Hair follicular keratinocyte (primary cell): ENCODE results near the gene OSBPL6. TPM values are rescaled to one million over a fixed set of nuclear protein-coding genes. Genes with fewer than 3 reads are reported as not detected.

Experiments
- total RNA-seq: library from RNA; depleted of rRNA; stranded (reverse); fragments of >200 nt; gene quantifications from 2 replicates; pipeline ENCODE4 v1.2.3, GENCODE V29; 2015

Gene OSBPL6
- total RNA-seq, result 10.4 and 11.6 TPM in 2 replicates

DNA sequence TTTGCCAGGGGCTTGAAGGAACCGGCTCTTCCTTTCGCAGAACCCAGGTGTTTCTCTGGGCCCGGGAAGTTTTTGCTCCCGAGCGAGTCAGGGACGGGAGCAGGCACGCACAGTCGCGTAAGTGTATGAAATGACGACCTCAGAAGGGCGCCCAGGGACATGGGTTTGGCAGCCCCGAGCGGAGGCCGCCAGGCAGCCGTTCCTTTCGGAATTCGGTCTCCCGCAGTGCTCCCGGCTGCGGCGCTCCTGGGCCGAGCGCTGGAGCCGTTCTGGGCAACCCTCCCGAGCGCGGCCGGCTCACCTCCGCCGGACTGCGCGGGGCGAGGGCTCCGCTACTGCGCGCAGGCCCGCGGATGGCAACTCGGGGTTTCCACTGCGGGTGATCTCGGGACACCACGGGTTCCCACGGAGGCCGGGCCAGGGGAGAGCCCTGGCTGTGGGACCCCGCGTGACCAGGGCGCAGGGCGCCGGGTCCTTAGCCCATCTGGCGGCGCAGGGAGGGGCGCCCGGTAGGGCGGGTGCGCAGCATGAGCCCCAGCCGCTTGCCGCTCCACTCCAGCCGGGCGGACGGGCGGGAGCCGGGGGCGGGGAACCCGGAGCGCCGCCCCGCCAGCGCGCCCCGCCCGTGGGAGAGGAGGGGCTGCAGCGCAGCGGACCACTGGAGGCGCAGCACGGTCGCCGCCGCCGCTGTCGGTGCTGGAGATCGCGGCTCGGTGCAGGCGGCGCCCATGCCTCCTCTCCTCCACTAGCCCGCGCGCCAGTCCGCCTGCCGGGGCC, at the start of gene OSBPL6:
Gene OSBPL6 (plus strand): TSS at position 690 of the 777 bp plus-strand sequence. CDS start 111,673 bp downstream, outside the sequence.

DNA sequence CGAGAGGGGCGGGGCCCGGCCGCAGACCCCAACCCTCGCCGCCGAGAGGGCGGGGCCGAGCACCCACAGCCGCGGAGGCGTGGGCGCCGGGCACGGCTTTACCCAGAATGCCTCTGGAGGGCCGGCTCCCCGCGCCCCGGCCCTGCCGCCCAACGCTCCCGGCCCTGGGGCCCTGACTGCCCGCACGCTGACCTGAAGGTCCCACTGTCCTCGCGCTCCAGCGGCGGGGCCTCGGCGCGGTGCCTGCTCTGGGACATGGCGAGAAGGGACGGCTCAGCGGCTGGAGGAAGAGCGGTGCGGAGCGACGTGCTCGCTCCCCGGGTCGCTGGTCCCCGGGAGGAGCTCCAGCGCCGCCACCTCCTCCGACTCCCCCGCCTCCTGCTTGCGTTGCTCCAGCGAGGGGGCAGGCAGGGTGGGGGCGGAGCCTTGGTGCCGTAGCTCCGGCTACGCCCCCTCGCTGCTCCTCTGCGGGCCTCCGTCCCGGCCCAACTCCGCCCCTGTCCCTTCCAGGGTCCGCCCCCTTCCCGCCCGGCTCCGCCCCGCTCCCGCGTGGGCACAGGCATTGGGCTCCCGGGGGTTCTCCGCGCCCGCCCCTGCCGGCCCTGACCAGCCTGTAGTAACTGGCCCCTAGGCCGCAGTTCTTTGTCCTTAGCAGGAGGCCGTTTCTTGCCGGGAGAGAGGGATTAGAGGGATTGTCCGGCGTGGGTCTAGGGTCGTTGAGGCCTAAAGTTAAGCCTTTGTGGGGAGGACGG, 256.6 kb downstream of the OSBPL6 start, which contains the start of the genes PJVK and PRKRA:
Gene PJVK (plus strand): TSS at position 605 of the 752 bp plus-strand sequence. CDS start 2,032 bp downstream, outside the sequence.
Gene PRKRA (minus strand): TSS at position 402 of the 752 bp plus-strand sequence. CDS start 145 bp downstream, at position 257.

Other genes with a start within 250 kb of the OSBPL6 start
- not detected in 2 replicates for gene PDE11A, start 121.7 kb upstream of the OSBPL6 start, total RNA-seq
- gene RBM45, start 82.1 kb upstream of the OSBPL6 start, total RNA-seq, result 9.5 and 14.4 TPM in 2 replicates